ENCODE results near the gene ANXA8. TPM values are rescaled to one million over a fixed set of nuclear protein-coding genes. Genes with fewer than 3 reads are reported as not detected.

ANXA8 gene
- total RNA-seq, 1 experiment from 2014 or later: 0.22 TPM

DNA sequence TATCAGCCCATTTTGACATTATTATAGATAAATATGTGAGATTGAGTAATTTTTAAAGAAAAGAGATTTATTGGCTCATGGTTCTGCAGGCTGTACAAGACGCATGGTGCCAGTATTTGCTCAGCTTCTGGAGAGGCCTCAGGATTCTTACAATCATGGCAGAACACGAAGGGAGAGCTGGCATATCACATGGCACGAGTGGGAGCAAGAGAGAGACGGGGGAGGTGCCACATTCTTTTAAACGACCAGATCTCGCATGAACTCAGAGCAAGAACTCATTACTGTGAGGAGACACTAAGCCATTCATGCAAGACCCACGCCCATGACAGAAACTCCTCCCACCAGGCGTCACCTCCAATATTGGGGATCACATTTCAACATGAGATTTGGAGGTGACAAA is 59.7 kb downstream of the ANXA8 start:
- Histone ChIP-seq H3K4ac (ENCODE audit: low read depth, low read length) (no peak overlapping the region), H2BK120ac (ENCODE audit: low read depth, low read length, poor library complexity, severe bottlenecking) (no peak overlapping the region), H4K8ac (replicated peaks; ENCODE audit: insufficient read length, low read depth, low read length) (no peak overlapping the region), H3K23ac (ENCODE audit: insufficient read length, low read depth, low read length) (no peak overlapping the region), H3K79me1 (ENCODE audit: insufficient read depth, low read depth, low read length, poor library complexity, severe bottlenecking) (no peaks in the 10 kb centered on the region), H4K5ac (ENCODE audit: insufficient read length, low read depth, low read length) (no peak overlapping the region), H3K56ac (ENCODE audit: insufficient read length, low read depth, low read length) (no peak overlapping the region), H3K79me2 (ENCODE audit: insufficient read depth, low read length) (no peaks in the 10 kb centered on the region), H2BK20ac (ENCODE audit: low read depth, low read length, poor library complexity, severe bottlenecking) (no peak overlapping the region), H2BK5ac (ENCODE audit: insufficient read length, low read length) (no peak overlapping the region), H3T11ph (ENCODE audit: low read length) (no peak overlapping the region), H2BK15ac (ENCODE audit: low read depth, low read length) (no peak overlapping the region), H3K9ac (ENCODE audit: extremely low read depth, insufficient read length, low read length) (no peak overlapping the region), H2AK5ac (ENCODE audit: insufficient read length, low read length) (no peak overlapping the region), H3K4me1 (ENCODE audit: insufficient read depth, low read length) (no peaks in the 10 kb centered on the region; the same call in 1 of the 2 replicates), H3K14ac (ENCODE audit: insufficient read depth, low read length) (no peak overlapping the region), H4K20me1 (ENCODE audit: control insufficient read depth, insufficient read depth, insufficient read length) (no peaks in the 10 kb centered on the region), H3K4me2 (ENCODE audit: insufficient read depth, insufficient read length, low read length) (no peak overlapping the region), H2BK12ac (ENCODE audit: insufficient read length, low read depth, low read length) (no peak overlapping the region), H3K9me3 (ENCODE audit: control insufficient read depth, low read depth, low read length) (no peaks in the 10 kb centered on the region), H3K27ac (ENCODE audit: insufficient read length, low read depth, low read length) (no peak overlapping the region), H3K23me2 (ENCODE audit: insufficient read length, low read depth, low read length, poor library complexity, severe bottlenecking) (no peaks in the 10 kb centered on the region), H2AFZ (ENCODE audit: low read length) (no peak overlapping the region), H3K18ac (ENCODE audit: insufficient read length, low read depth, low read length) (no peak overlapping the region), H3K27me3 (ENCODE audit: insufficient read depth, low read length) (no peaks in the 10 kb centered on the region), H4K91ac (ENCODE audit: insufficient read length, low read depth, low read length) (no peak overlapping the region)
- H3K9me3 Mint-ChIP-seq: no peaks in the 10 kb centered on the region; a peak in 2 of 5 replicates
- H3K36me3 Mint-ChIP-seq (ENCODE audit: insufficient read depth in 1 of 3, low read depth in 3 of 3): no peaks in the 10 kb centered on the region
- H3K4me1 Mint-ChIP-seq: peaks cover 15 to 19% of the 10 kb centered on the region in 2 experiments
- no CpG with 5 or more reads among the region's 8 CpGs for WGBS (ENCODE audit: extremely low coverage, insufficient read length, low lambda C conversion rate)
- no peak overlapping the region for H3K4me3 Mint-ChIP-seq
- TF ChIP-seq, protein P1, sequence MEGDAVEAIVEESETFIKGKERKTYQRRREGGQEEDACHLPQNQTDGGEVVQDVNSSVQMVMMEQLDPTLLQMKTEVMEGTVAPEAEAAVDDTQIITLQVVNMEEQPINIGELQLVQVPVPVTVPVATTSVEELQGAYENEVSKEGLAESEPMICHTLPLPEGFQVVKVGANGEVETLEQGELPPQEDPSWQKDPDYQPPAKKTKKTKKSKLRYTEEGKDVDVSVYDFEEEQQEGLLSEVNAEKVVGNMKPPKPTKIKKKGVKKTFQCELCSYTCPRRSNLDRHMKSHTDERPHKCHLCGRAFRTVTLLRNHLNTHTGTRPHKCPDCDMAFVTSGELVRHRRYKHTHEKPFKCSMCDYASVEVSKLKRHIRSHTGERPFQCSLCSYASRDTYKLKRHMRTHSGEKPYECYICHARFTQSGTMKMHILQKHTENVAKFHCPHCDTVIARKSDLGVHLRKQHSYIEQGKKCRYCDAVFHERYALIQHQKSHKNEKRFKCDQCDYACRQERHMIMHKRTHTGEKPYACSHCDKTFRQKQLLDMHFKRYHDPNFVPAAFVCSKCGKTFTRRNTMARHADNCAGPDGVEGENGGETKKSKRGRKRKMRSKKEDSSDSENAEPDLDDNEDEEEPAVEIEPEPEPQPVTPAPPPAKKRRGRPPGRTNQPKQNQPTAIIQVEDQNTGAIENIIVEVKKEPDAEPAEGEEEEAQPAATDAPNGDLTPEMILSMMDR (conservative IDR thresholded peaks at IDR 0.05): no peak
- no peak overlapping the region; a peak in 1 of 7 replicates for H3K27ac Mint-ChIP-seq
- DNase-seq: peak; percentile 13
- H3K27me3 Mint-ChIP-seq (ENCODE audit: low read depth): no peaks in the 10 kb centered on the region; the same call in 1 of the 2 replicates
